Ovary (tissue), 3 donors: ENCODE results near the gene TMEM255A.

Experiments used
- EP300 ChIP-seq: sonication (generic); formaldehyde crosslinking; IDR thresholded peaks from one replicate; pipeline ENCODE4 v1.6.1; 2017; ENCODE audit warnings: antibody characterized with exemption
- POLR2A ChIP-seq: fragments of 450-650 bp; IDR thresholded peaks from one replicate; pipeline ENCODE4 v1.6.1; 2017; ENCODE audit warnings: antibody characterized with exemption, mild to moderate bottlenecking, moderate library complexity
- TF ChIP-seq, protein P1 (sequence below), 3 donors: fragments of 450-650 bp in 2 of 3; fragments of 200-600 bp in 1 of 3; IDR thresholded peaks; one replicate each; pipeline versions ENCODE4 v1.5.1 to v1.8.0; 2016 to 2022; ENCODE audit warnings: antibody characterized with exemption in 3 of 3, mild to moderate bottlenecking in 1 of 3
- donor health status: DM: no; HTN: no; CAD: no.

GRCh38 chrX:120293015-120293414, 18.2 kb downstream of the TMEM255A start:
- TF ChIP-seq, protein P1, sequence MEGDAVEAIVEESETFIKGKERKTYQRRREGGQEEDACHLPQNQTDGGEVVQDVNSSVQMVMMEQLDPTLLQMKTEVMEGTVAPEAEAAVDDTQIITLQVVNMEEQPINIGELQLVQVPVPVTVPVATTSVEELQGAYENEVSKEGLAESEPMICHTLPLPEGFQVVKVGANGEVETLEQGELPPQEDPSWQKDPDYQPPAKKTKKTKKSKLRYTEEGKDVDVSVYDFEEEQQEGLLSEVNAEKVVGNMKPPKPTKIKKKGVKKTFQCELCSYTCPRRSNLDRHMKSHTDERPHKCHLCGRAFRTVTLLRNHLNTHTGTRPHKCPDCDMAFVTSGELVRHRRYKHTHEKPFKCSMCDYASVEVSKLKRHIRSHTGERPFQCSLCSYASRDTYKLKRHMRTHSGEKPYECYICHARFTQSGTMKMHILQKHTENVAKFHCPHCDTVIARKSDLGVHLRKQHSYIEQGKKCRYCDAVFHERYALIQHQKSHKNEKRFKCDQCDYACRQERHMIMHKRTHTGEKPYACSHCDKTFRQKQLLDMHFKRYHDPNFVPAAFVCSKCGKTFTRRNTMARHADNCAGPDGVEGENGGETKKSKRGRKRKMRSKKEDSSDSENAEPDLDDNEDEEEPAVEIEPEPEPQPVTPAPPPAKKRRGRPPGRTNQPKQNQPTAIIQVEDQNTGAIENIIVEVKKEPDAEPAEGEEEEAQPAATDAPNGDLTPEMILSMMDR (IDR thresholded peaks at IDR 0.05) = no peak
- no peak for TF ChIP-seq POLR2A
- TF ChIP-seq EP300 = no peak
